Ascending aorta (tissue), 2 donors: ENCODE measurements around the gene SP4. TPM values are rescaled to one million over a fixed set of nuclear protein-coding genes. Genes with fewer than 3 reads are reported as not detected.

ENCODE experiments used
- DNase-seq, 2 donors: peaks; one replicate each; pipeline ENCODE4 v3.0.0-alpha.2; 2019; ENCODE audit warnings: low spot score in 2 of 2
- H3K27ac ChIP-seq, 2 donors: fragments of 200-600 bp; sonication (generic); one replicate each; pipeline ENCODE4 v1.5.1; 2016 to 2017; ENCODE audit warnings: mild to moderate bottlenecking in 1 of 2
- H3K27me3 ChIP-seq: fragments of 200-600 bp; sonication (generic); one replicate; pipeline ENCODE4 v1.5.1; 2017
- H3K36me3 ChIP-seq, 2 donors: fragments of 200-600 bp; sonication (generic); one replicate each; pipeline ENCODE4 v1.5.1; 2016
- H3K4me1 ChIP-seq, 2 donors: fragments of 200-600 bp; sonication (generic); one replicate each; pipeline ENCODE4 v1.5.1; 2016 to 2017; ENCODE audit warnings: mild to moderate bottlenecking in 1 of 2
- H3K4me3 ChIP-seq, 2 donors: fragments of 200-600 bp; sonication (generic); one replicate each; pipeline ENCODE4 v1.5.1; 2016 to 2017; ENCODE audit warnings: mild to moderate bottlenecking in 1 of 2
- H3K9me3 ChIP-seq, 2 donors: fragments of 200-600 bp; sonication (generic); one replicate each; pipeline ENCODE4 v1.5.1; 2016
- intact Hi-C: fragments of 100-400 bp; cut with DNase I; formaldehyde crosslinking; loops from one replicate; pipeline ENCODE4 v1.15.1; 2023
- total RNA-seq: library from RNA; depleted of rRNA; stranded (reverse); fragments of >200 nt; gene quantifications from one replicate; pipeline ENCODE4 v1.1.0, GENCODE V29; 2016
- TF ChIP-seq, protein P1 (sequence below), 3 experiments: fragments of 200-600 bp in 2 of 3; fragments of 450-650 bp in 1 of 3; sonication (generic) in 2 of 3; IDR thresholded peaks; one replicate each; pipeline ENCODE4 v1.5.1; 2016 to 2019; ENCODE audit warnings: antibody characterized with exemption in 3 of 3, mild to moderate bottlenecking in 1 of 3, moderate library complexity in 1 of 3

The SP4 gene
- total RNA-seq, 1 donor from 2014 or later, result 2.9 TPM

DNA sequence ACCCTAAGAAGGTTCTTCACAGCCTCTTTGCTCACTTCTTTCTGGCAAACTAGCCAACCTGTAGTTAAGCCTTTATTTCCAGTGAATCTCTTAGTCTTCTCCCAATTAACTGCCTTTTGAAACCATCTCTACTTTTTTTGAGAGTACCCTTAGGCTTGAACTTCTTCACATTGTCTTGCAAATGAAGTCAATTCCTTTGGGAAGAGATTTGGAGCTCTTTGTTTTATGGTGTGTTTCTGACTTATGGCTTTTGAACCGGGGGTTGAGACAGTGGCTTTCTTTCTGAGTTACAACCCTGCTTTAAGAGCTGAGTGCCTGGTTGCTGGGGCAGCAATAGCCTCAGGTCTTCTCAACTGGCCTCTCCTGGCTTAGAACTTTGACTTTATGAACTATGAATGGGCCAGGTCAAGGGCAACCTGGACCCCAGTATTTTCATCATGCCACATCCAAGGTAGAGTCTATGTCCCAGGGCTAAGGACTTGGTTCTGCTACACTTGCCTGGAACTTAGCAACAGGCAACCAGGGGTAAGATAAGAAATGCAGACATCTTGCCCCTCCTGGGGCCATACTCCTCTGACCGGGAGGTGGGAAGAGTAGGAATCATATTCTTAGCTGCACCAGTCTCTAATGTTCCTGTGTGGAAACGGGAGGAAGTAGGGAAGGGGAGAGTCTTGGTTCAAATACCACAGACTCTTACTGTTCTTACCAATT is 53.0 kb downstream of the SP4 start:
- H3K27ac ChIP-seq, result no peak overlapping the region
- no peak overlapping the region for H3K4me3 ChIP-seq
- H3K36me3 ChIP-seq, result peaks cover 3 to 14% of the 10 kb centered on the region in 2 donors
- TF ChIP-seq, protein P1, sequence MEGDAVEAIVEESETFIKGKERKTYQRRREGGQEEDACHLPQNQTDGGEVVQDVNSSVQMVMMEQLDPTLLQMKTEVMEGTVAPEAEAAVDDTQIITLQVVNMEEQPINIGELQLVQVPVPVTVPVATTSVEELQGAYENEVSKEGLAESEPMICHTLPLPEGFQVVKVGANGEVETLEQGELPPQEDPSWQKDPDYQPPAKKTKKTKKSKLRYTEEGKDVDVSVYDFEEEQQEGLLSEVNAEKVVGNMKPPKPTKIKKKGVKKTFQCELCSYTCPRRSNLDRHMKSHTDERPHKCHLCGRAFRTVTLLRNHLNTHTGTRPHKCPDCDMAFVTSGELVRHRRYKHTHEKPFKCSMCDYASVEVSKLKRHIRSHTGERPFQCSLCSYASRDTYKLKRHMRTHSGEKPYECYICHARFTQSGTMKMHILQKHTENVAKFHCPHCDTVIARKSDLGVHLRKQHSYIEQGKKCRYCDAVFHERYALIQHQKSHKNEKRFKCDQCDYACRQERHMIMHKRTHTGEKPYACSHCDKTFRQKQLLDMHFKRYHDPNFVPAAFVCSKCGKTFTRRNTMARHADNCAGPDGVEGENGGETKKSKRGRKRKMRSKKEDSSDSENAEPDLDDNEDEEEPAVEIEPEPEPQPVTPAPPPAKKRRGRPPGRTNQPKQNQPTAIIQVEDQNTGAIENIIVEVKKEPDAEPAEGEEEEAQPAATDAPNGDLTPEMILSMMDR (IDR thresholded peaks at IDR 0.05), result no peak
- H3K27me3 ChIP-seq, result no peaks in the 10 kb centered on the region
- no peaks in the 10 kb centered on the region for H3K9me3 ChIP-seq
- DNase-seq, result no peak
- intact Hi-C loops, result no loop called here
- no peaks in the 10 kb centered on the region for H3K4me1 ChIP-seq

DNA sequence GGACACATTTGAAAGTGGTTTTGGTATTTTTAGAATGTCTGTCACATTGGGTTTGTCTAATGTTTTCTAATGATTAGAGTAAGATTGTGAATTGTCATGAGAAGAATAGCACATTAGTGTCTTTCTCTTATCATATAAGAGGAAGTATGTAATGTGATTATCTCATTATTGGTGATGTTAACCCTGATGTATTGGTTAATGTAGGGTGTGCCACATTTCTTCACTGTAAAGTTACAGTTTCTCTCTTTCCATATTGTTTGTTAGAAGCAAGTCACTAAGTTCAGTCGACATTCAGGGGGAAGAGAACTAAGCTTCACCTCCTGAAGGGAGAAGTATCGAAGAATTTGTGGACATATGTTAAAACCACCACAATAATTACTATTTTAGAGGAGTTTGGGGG is 58.6 kb downstream of the SP4 start:
- TF ChIP-seq, protein P1 (IDR thresholded peaks at IDR 0.05), result no peak
- intact Hi-C loops, result no loop called here
- Histone ChIP-seq H3K27ac (no peak overlapping the region), H3K27me3 (no peaks in the 10 kb centered on the region), H3K9me3 (no peaks in the 10 kb centered on the region), H3K4me1 (no peaks in the 10 kb centered on the region), H3K36me3 (peaks cover 0 to 10% of the 10 kb centered on the region in 2 donors), H3K4me3 (no peak overlapping the region)
- no peak for DNase-seq

DNA sequence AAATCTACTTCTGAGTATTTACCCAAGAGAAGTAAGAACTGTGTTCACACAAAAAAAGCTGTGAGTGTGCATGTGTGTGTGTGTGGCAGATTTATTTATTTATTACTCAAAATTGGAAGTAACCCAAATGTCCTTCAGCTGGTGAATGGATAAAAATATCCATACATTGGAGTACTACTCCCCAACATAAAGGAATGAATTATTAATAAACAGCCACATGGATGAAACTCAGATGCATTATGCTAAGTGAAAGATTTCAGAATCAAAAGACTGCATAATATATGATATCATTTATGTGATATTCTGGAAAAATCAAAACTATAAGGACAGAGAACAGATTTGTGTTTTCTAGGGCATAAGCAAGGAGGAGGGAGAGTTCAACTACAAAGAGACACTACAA is 67.8 kb downstream of the SP4 start:
- Histone ChIP-seq H3K36me3 (peaks cover 0 to 12% of the 10 kb centered on the region in 2 donors), H3K4me3 (no peak overlapping the region), H3K4me1 (no peaks in the 10 kb centered on the region), H3K27me3 (no peaks in the 10 kb centered on the region), H3K27ac (no peak overlapping the region), H3K9me3 (peaks cover 0 to 23% of the 10 kb centered on the region in 2 donors)
- TF ChIP-seq, protein P1 (IDR thresholded peaks at IDR 0.05), result no peak
- intact Hi-C loops, result no loop called here
- DNase-seq, result no peak

DNA sequence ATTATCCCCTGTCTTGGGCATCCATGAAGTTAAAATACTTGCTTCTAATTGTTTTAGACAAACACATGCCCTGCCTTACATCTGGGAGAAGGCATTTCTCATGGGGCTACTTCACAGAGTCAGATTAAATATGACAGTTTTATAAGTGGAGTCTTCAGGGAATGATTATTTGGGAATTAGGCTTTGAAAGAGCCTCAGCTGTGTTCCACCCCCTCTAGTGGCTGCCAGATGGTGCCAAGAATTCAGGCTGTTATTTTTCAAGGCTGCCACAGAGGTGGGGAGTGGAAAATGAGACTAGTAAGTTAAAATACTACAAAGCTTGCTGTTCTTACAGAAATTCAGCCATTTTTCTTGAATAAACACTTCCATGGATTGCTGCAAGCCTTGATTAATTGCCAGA is 69.2 kb downstream of the SP4 start:
- no peak for DNase-seq
- H3K27me3 ChIP-seq, result no peaks in the 10 kb centered on the region
- TF ChIP-seq, protein P1 (IDR thresholded peaks at IDR 0.05), result no peak
- no peak overlapping the region for H3K27ac ChIP-seq
- intact Hi-C loops, result no loop called here
- no peak overlapping the region for H3K4me3 ChIP-seq
- H3K9me3 ChIP-seq, result peaks cover 0 to 23% of the 10 kb centered on the region in 2 donors
- H3K36me3 ChIP-seq, result peaks cover 0 to 11% of the 10 kb centered on the region in 2 donors
- no peaks in the 10 kb centered on the region for H3K4me1 ChIP-seq

DNA sequence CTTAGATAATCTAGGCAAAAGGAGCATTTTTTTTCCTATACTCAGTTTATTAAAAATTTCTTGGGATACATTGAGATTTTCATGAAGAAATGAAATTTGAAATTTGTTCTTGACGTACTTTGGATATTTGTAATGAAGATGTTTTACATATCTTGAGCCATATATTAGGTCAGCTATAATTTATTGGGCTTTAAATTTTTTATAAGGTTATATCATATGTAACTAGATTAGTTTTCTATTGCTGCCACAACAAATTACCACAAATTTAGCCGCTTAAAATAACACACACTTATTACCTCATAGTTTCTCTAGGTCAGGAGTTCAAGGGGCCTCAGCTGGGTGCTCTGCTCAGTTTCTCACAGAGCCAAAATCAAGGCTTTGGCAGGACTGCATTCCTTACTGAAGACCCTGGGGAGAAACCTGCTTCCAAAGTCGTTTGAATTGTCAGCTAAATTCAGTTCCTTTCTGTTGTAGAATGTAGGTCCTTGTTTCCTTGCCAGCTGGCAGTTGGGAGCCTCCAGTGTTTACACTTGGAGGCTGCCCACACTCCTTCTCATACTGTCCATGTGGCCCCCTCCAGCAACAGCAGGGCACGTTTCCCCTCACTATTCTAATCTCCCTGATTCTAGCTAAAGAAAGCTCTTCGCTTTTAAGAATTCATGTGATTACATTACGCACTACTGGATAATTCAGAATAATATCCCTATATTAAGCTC is 72.4 kb downstream of the SP4 start:
- no peak overlapping the region for H3K27ac ChIP-seq
- no peak overlapping the region for H3K4me3 ChIP-seq
- H3K27me3 ChIP-seq, result no peaks in the 10 kb centered on the region
- H3K9me3 ChIP-seq, result peaks cover 0 to 10% of the 10 kb centered on the region in 2 donors
- peaks cover 0 to 4% of the 10 kb centered on the region in 2 donors for H3K36me3 ChIP-seq
- no peak for DNase-seq
- TF ChIP-seq, protein P1 (IDR thresholded peaks at IDR 0.05), result no peak
- intact Hi-C loops, result no loop called here
- no peaks in the 10 kb centered on the region for H3K4me1 ChIP-seq
